ENCODE measurements around the gene KCMF1. TPM values are rescaled to one million over a fixed set of nuclear protein-coding genes. Genes with fewer than 3 reads are reported as not detected.
A peak's percentile ranks its signal among the peaks of the same experiment; 100 is the strongest.

Gene KCMF1
- total RNA-seq, 2 donors from 2014 or later: 71.8 to 86.8 TPM

DNA sequence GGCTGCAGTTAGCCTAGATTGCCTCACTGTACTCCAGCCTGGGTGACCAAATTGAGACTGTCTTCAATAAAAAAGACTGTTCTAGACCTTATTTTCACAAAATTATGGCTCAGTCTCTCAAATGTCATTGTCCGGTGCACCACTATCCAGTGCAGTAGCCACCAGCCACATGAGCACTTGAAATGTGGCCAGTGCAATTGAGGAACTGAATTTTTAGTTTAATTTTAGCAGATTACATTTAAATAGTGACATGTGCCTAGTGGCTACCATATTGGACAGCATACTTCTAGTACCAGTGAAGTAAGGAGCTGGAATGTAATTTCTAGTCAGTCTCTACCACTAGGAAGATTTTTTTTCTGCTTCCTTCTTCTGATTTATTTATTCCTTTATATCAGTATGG lies 39.4 kb downstream of the KCMF1 start:
- Histone ChIP-seq H3K9me3 (ENCODE audit: control insufficient read depth, low read length) (peaks cover 13% of the 10 kb centered on the region), H3K9ac (ENCODE audit: extremely low read depth, low read length, poor library complexity, severe bottlenecking) (no peak overlapping the region), H3K27me3 (ENCODE audit: control insufficient read depth, insufficient read depth, low read length, poor library complexity, severe bottlenecking) (no peaks in the 10 kb centered on the region), H3K27ac (ENCODE audit: low read depth, low read length) (no peak overlapping the region), H3K4me1 (ENCODE audit: control insufficient read depth, insufficient read depth, low read length) (peaks cover 4% of the 10 kb centered on the region), H3K4me3 (ENCODE audit: low read length) (no peak overlapping the region), H3K36me3 (ENCODE audit: control insufficient read depth, insufficient read depth, low read length) (peaks cover 14% of the 10 kb centered on the region)
- no peak overlapping the region for H3K4me3 Mint-ChIP-seq
- peaks cover 10% of the 10 kb centered on the region for H3K9me3 Mint-ChIP-seq
- no peak for DNase-seq
- TF ChIP-seq, protein P1, sequence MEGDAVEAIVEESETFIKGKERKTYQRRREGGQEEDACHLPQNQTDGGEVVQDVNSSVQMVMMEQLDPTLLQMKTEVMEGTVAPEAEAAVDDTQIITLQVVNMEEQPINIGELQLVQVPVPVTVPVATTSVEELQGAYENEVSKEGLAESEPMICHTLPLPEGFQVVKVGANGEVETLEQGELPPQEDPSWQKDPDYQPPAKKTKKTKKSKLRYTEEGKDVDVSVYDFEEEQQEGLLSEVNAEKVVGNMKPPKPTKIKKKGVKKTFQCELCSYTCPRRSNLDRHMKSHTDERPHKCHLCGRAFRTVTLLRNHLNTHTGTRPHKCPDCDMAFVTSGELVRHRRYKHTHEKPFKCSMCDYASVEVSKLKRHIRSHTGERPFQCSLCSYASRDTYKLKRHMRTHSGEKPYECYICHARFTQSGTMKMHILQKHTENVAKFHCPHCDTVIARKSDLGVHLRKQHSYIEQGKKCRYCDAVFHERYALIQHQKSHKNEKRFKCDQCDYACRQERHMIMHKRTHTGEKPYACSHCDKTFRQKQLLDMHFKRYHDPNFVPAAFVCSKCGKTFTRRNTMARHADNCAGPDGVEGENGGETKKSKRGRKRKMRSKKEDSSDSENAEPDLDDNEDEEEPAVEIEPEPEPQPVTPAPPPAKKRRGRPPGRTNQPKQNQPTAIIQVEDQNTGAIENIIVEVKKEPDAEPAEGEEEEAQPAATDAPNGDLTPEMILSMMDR (conservative IDR thresholded peaks at IDR 0.05): no peak
- WGBS, 2 experiments (ENCODE audit: insufficient coverage in 1 of 2, insufficient read length in 1 of 2): 86 to 97% methylated on average over 1 of the region's 1 CpG
- H3K27ac Mint-ChIP-seq: no peak overlapping the region
- peaks cover 28% of the 10 kb centered on the region for H3K4me1 Mint-ChIP-seq
- H3K36me3 Mint-ChIP-seq (ENCODE audit: low read depth): peaks cover 27% of the 10 kb centered on the region
- no peaks in the 10 kb centered on the region for H3K27me3 Mint-ChIP-seq (ENCODE audit: insufficient read depth)

DNA sequence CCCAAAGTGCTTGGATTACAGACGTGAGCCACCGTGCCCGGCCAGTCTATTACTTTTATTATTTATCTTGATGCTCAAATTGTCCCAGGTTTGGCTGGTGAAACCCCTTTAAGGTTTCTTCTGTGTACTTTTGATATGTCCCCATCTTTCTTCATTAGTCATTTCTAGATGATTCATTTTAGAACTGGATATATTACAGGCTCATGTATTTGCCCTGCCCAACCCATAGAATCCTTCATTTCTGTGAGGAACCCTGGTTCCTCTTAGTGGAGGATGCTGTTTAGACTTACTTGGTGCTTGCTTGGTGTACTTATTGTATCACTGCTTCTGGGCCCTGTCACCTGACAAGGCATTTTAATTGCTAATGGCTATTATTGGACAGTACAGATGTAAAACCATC lies 40.1 kb downstream of the KCMF1 start:
- Histone ChIP-seq H3K9me3 (ENCODE audit: control insufficient read depth, low read length) (peaks cover 13% of the 10 kb centered on the region), H3K27me3 (ENCODE audit: control insufficient read depth, insufficient read depth, low read length, poor library complexity, severe bottlenecking) (no peaks in the 10 kb centered on the region), H3K4me3 (ENCODE audit: low read length) (no peak overlapping the region), H3K9ac (ENCODE audit: extremely low read depth, low read length, poor library complexity, severe bottlenecking) (no peak overlapping the region), H3K4me1 (ENCODE audit: control insufficient read depth, insufficient read depth, low read length) (peaks cover 4% of the 10 kb centered on the region), H3K36me3 (ENCODE audit: control insufficient read depth, insufficient read depth, low read length) (peaks cover 14% of the 10 kb centered on the region), H3K27ac (ENCODE audit: low read depth, low read length) (no peak overlapping the region)
- peaks cover 22% of the 10 kb centered on the region for H3K36me3 Mint-ChIP-seq (ENCODE audit: low read depth)
- peaks cover 28% of the 10 kb centered on the region for H3K4me1 Mint-ChIP-seq
- no peak overlapping the region for H3K27ac Mint-ChIP-seq
- DNase-seq: no peak
- 97 to 100% methylated on average over 3 of the region's 3 CpGs for WGBS, 2 experiments (ENCODE audit: insufficient coverage in 1 of 2, insufficient read length in 1 of 2)
- H3K27me3 Mint-ChIP-seq (ENCODE audit: insufficient read depth): no peaks in the 10 kb centered on the region
- H3K4me3 Mint-ChIP-seq: no peak overlapping the region
- peaks cover 10% of the 10 kb centered on the region for H3K9me3 Mint-ChIP-seq
- TF ChIP-seq, protein P1 (conservative IDR thresholded peaks at IDR 0.05): no peak

DNA sequence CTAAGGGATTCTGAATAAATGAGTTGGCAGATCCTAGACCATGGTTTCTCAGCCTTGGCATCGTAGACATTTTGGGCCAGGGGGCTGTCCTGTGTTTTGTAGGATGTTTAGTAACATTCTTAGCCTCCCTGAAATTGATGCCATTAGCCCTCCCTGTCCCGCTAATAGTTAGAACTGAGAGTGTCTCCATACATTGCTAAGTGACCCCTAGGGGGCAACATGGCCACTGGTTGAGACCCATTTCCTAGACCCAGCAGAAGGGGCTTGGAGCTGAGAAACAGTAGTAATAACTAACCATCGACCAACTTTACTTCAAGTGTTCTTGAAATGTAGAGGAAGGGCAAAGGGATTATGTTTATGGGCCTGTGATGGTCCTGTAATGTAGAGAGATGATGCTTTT lies 40.8 kb downstream of the KCMF1 start:
- Mint-ChIP-seq H3K27me3 (ENCODE audit: insufficient read depth) (no peaks in the 10 kb centered on the region), H3K36me3 (ENCODE audit: low read depth) (peaks cover 22% of the 10 kb centered on the region), H3K27ac (no peak overlapping the region), H3K4me1 (peaks cover 28% of the 10 kb centered on the region), H3K4me3 (no peak overlapping the region), H3K9me3 (peaks cover 10% of the 10 kb centered on the region)
- Histone ChIP-seq H3K4me3 (ENCODE audit: low read length) (no peak overlapping the region), H3K36me3 (ENCODE audit: control insufficient read depth, insufficient read depth, low read length) (peaks cover 14% of the 10 kb centered on the region), H3K9me3 (ENCODE audit: control insufficient read depth, low read length) (peaks cover 13% of the 10 kb centered on the region), H3K27me3 (ENCODE audit: control insufficient read depth, insufficient read depth, low read length, poor library complexity, severe bottlenecking) (no peaks in the 10 kb centered on the region), H3K27ac (ENCODE audit: low read depth, low read length) (no peak overlapping the region), H3K9ac (ENCODE audit: extremely low read depth, low read length, poor library complexity, severe bottlenecking) (no peak overlapping the region), H3K4me1 (ENCODE audit: control insufficient read depth, insufficient read depth, low read length) (peaks cover 4% of the 10 kb centered on the region)
- TF ChIP-seq, protein P1 (conservative IDR thresholded peaks at IDR 0.05): peak; percentile 83
- DNase-seq: peak; percentile 78
- WGBS, 2 experiments (ENCODE audit: insufficient coverage in 1 of 2, insufficient read length in 1 of 2): 79% methylated on average over 3 of the region's 3 CpGs; no CpG with 5 or more reads in 1 of the 2 experiments

Data from endodermal cell (in vitro differentiated cells).